ENCODE results near the gene ARL14EP. TPM values are rescaled to one million over a fixed set of nuclear protein-coding genes. Genes with fewer than 3 reads are reported as not detected.

ARL14EP gene
- total and polyA plus RNA-seq, 9 donors: 18.4 to 39.6 (median 27.7) TPM

- DNase-seq: no peak
- no peaks in the 10 kb centered on the region for H3K27me3 ChIP-seq
- H3K27ac ChIP-seq: no peak overlapping the region
- no peaks in the 10 kb centered on the region for H3K36me3 ChIP-seq
- no peak overlapping the region for H3K4me3 ChIP-seq
- H3K4me1 ChIP-seq (ENCODE audit: insufficient read depth): no peaks in the 10 kb centered on the region
- TF ChIP-seq CTCF (IDR thresholded peaks at IDR 0.05) (no peak), EP300 (IDR thresholded peaks at IDR 0.05) (no peak), POLR2A (IDR thresholded peaks at IDR 0.05) (no peak)
- WGBS, 3 donors: 89 to 96% (median 93%) methylated on average over 4 of the region's 4 CpGs
- intact Hi-C loops (cut with DNase I): no loop called here
- H3K9me3 ChIP-seq: no peaks in the 10 kb centered on the region
Measured at GRCh38 chr11:30368394-30368793, 45.5 kb downstream of the ARL14EP start.

GRCh38 chr11:30370164-30370563 is 47.3 kb downstream of the ARL14EP start:
- Histone ChIP-seq H3K36me3 (no peaks in the 10 kb centered on the region), H3K4me1 (ENCODE audit: insufficient read depth) (no peaks in the 10 kb centered on the region), H3K27ac (no peak overlapping the region), H3K27me3 (no peaks in the 10 kb centered on the region), H3K4me3 (no peak overlapping the region), H3K9me3 (no peaks in the 10 kb centered on the region)
- TF ChIP-seq CTCF (IDR thresholded peaks at IDR 0.05) (no peak), EP300 (IDR thresholded peaks at IDR 0.05) (no peak), POLR2A (IDR thresholded peaks at IDR 0.05) (no peak)
- intact Hi-C loops (cut with DNase I): no loop called here
- WGBS, 3 donors: 74 to 91% (median 84%) methylated on average over 1 of the region's 1 CpG
- DNase-seq: no peak

- 70 to 75% (median 75%) methylated on average over 2 of the region's 2 CpGs for WGBS, 3 donors
- intact Hi-C loops (cut with DNase I): no loop called here
Measured at GRCh38 chr11:30377347-30377746, 54.4 kb downstream of the ARL14EP start.

GRCh38 chr11:30380846-30381245 is 57.9 kb downstream of the ARL14EP start:
- H3K36me3 ChIP-seq: no peaks in the 10 kb centered on the region
- H3K27ac ChIP-seq: no peak overlapping the region
- H3K27me3 ChIP-seq: no peaks in the 10 kb centered on the region
- no peaks in the 10 kb centered on the region for H3K9me3 ChIP-seq
- no peaks in the 10 kb centered on the region for H3K4me1 ChIP-seq (ENCODE audit: insufficient read depth)
- TF ChIP-seq POLR2A (IDR thresholded peaks at IDR 0.05) (no peak), CTCF (IDR thresholded peaks at IDR 0.05) (no peak), EP300 (IDR thresholded peaks at IDR 0.05) (no peak)
- no peak for DNase-seq
- no peak overlapping the region for H3K4me3 ChIP-seq
- intact Hi-C loops (cut with DNase I): no loop called here

More at GRCh38 chr11:30377347-30377746, 54.4 kb downstream of the ARL14EP start:
- H3K4me3 ChIP-seq: no peak overlapping the region
- TF ChIP-seq POLR2A (IDR thresholded peaks at IDR 0.05): no peak
- TF ChIP-seq EP300 (IDR thresholded peaks at IDR 0.05): no peak
- no peak for TF ChIP-seq CTCF (IDR thresholded peaks at IDR 0.05)
- no peaks in the 10 kb centered on the region for H3K9me3 ChIP-seq
- no peaks in the 10 kb centered on the region for H3K36me3 ChIP-seq
- no peaks in the 10 kb centered on the region for H3K27me3 ChIP-seq
- no peaks in the 10 kb centered on the region for H3K4me1 ChIP-seq (ENCODE audit: insufficient read depth)
- no peak for DNase-seq
- H3K27ac ChIP-seq: no peak overlapping the region

GRCh38 chr11:30381879-30382278 is 59.0 kb downstream of the ARL14EP start:
- Histone ChIP-seq H3K36me3 (no peaks in the 10 kb centered on the region), H3K27me3 (no peaks in the 10 kb centered on the region), H3K9me3 (no peaks in the 10 kb centered on the region), H3K4me3 (no peak overlapping the region), H3K27ac (no peak overlapping the region), H3K4me1 (ENCODE audit: insufficient read depth) (no peaks in the 10 kb centered on the region)
- 74 to 88% (median 85%) methylated on average over 2 of the region's 2 CpGs for WGBS, 3 donors
- no peak for TF ChIP-seq POLR2A (IDR thresholded peaks at IDR 0.05)
- TF ChIP-seq EP300 (IDR thresholded peaks at IDR 0.05): no peak
- TF ChIP-seq CTCF (IDR thresholded peaks at IDR 0.05): no peak
- no peak for DNase-seq
- intact Hi-C loops (cut with DNase I): no loop called here

Data from ovary (tissue), 9 donors.